Ishikawa (cell line): Measurements from ENCODE around the gene SEMA3A.

Experiments
- CEBPB ChIP-seq: IDR thresholded peaks from 2 replicates; pipeline ENCODE4 v1.6.1; 2012
- CREB1 ChIP-seq: IDR thresholded peaks from 2 replicates; pipeline ENCODE4 v1.6.1; 2012; ENCODE audit warnings: low read depth
- EGR1 ChIP-seq: IDR thresholded peaks from 2 replicates; pipeline ENCODE4 v1.6.1; 2012
- EP300 ChIP-seq: IDR thresholded peaks from 2 replicates; pipeline ENCODE4 v1.6.1; 2012; ENCODE audit warnings: borderline replicate concordance
- FOXM1 ChIP-seq: IDR thresholded peaks from 2 replicates; pipeline ENCODE4 v1.6.1; 2012; ENCODE audit warnings: low read depth, borderline replicate concordance
- MAX ChIP-seq: IDR thresholded peaks from 2 replicates; pipeline ENCODE4 v1.6.1; 2012
- NFIC ChIP-seq: IDR thresholded peaks from 2 replicates; pipeline ENCODE4 v1.6.1; 2012
- RAD21 ChIP-seq: IDR thresholded peaks from 2 replicates; pipeline ENCODE4 v1.6.1; 2012; ENCODE audit warnings: low read depth
- REST ChIP-seq: IDR thresholded peaks from 2 replicates; pipeline ENCODE4 v1.6.1; 2012; ENCODE audit warnings: low read depth, mild to moderate bottlenecking
- TAF1 ChIP-seq: IDR thresholded peaks from 2 replicates; pipeline ENCODE4 v1.6.1; 2012; ENCODE audit warnings: low read depth, mild to moderate bottlenecking
- TCF12 ChIP-seq: IDR thresholded peaks from 2 replicates; pipeline ENCODE4 v1.6.1; 2012; ENCODE audit warnings: low read depth
- TEAD4 ChIP-seq: IDR thresholded peaks from 2 replicates; pipeline ENCODE4 v1.6.1; 2012
- USF1 ChIP-seq: IDR thresholded peaks from 2 replicates; pipeline ENCODE4 v1.6.1; 2012
- YY1 ChIP-seq: IDR thresholded peaks from 2 replicates; pipeline ENCODE4 v1.6.1; 2012; ENCODE audit warnings: low read depth
- ZBTB7A ChIP-seq: IDR thresholded peaks from 2 replicates; pipeline ENCODE4 v1.6.1; 2012; ENCODE audit warnings: low read depth

Gene SEMA3A

GRCh38 chr7:84196084-84196503 lies 1.5 kb upstream of the SEMA3A start:
- TF ChIP-seq FOXM1 (0 out of 2 replicates have a peak, but pooled peaks have one; percentile 31), MAX (peak; percentile 32; the same call in 1 of the 2 replicates), RAD21 (no peak), TCF12 (peak; percentile 46; the same call in 1 of the 2 replicates), EP300 (no peak), CEBPB (no peak)

- TF ChIP-seq MAX (no peak), TEAD4 (no peak), YY1 (no peak), ZBTB7A (no peak), REST (no peak), CEBPB (no peak), FOXM1 (no peak), CREB1 (no peak), USF1 (no peak), TAF1 (no peak), EP300 (no peak)
Measured at GRCh38 chr7:84195295-84196060, 889 bp upstream of the SEMA3A start.

GRCh38 chr7:84193747-84194146 lies 842 bp downstream of the SEMA3A start:
- TF ChIP-seq TEAD4, result no peak
- TF ChIP-seq CREB1, result no peak
- TF ChIP-seq YY1, result no peak

- TF ChIP-seq USF1 (no peak), EGR1 (no peak), MAX (no peak), TEAD4 (no peak), ZBTB7A (no peak), NFIC (no peak), CREB1 (no peak), TAF1 (no peak), REST (no peak), CEBPB (no peak), TCF12 (no peak), FOXM1 (no peak)
Measured at GRCh38 chr7:84191842-84192241, 2.7 kb downstream of the SEMA3A start.

GRCh38 chr7:84191261-84191660 lies 3.3 kb downstream of the SEMA3A start:
- TF ChIP-seq ZBTB7A (no peak), TEAD4 (no peak), CREB1 (no peak), CEBPB (no peak), TAF1 (no peak), FOXM1 (no peak), REST (no peak), YY1 (no peak), USF1 (no peak), EGR1 (no peak), TCF12 (no peak)
